ENCODE data around the gene TASL. TPM values are rescaled to one million over a fixed set of nuclear protein-coding genes. Genes with fewer than 3 reads are reported as not detected.

The TASL gene
- total RNA-seq, 1 experiment from 2014 or later: not detected

- Histone ChIP-seq H3T11ph (ENCODE audit: low read length) (no peak overlapping the region), H2BK5ac (ENCODE audit: insufficient read length, low read length) (no peak overlapping the region), H2BK120ac (ENCODE audit: low read depth, low read length, poor library complexity, severe bottlenecking) (no peak overlapping the region), H3K14ac (ENCODE audit: insufficient read depth, low read length) (no peak overlapping the region), H3K23ac (ENCODE audit: insufficient read length, low read depth, low read length) (no peak overlapping the region), H3K18ac (ENCODE audit: insufficient read length, low read depth, low read length) (no peak overlapping the region), H2BK12ac (ENCODE audit: insufficient read length, low read depth, low read length) (no peak overlapping the region), H3K23me2 (ENCODE audit: insufficient read length, low read depth, low read length, poor library complexity, severe bottlenecking) (no peaks in the 10 kb centered on the region), H2AFZ (ENCODE audit: low read length) (no peak overlapping the region), H3K4ac (ENCODE audit: low read depth, low read length) (no peak overlapping the region), H3K27me3 (ENCODE audit: insufficient read depth, low read length) (no peaks in the 10 kb centered on the region), H2AK5ac (ENCODE audit: insufficient read length, low read length) (no peak overlapping the region), H4K20me1 (ENCODE audit: control insufficient read depth, insufficient read depth, insufficient read length) (no peaks in the 10 kb centered on the region), H3K79me2 (ENCODE audit: insufficient read depth, low read length) (no peaks in the 10 kb centered on the region), H2BK15ac (ENCODE audit: low read depth, low read length) (no peak overlapping the region), H3K4me2 (ENCODE audit: insufficient read depth, insufficient read length, low read length) (no peak overlapping the region), H2BK20ac (ENCODE audit: low read depth, low read length, poor library complexity, severe bottlenecking) (no peak overlapping the region), H3K4me1 (ENCODE audit: insufficient read depth, low read length) (peaks cover 4% of the 10 kb centered on the region; the same call in 1 of the 2 replicates), H3K9ac (ENCODE audit: extremely low read depth, insufficient read length, low read length) (no peak overlapping the region), H3K9me3 (ENCODE audit: control insufficient read depth, low read depth, low read length) (no peaks in the 10 kb centered on the region), H4K91ac (ENCODE audit: insufficient read length, low read depth, low read length) (no peak overlapping the region), H4K5ac (ENCODE audit: insufficient read length, low read depth, low read length) (no peak overlapping the region), H3K79me1 (ENCODE audit: insufficient read depth, low read depth, low read length, poor library complexity, severe bottlenecking) (no peaks in the 10 kb centered on the region), H3K27ac (ENCODE audit: insufficient read length, low read depth, low read length) (no peak overlapping the region), H3K56ac (ENCODE audit: insufficient read length, low read depth, low read length) (no peak overlapping the region), H4K8ac (replicated peaks; ENCODE audit: insufficient read length, low read depth, low read length) (no peak overlapping the region)
- no peaks in the 10 kb centered on the region for H3K27me3 Mint-ChIP-seq (ENCODE audit: low read depth)
- DNase-seq: no peak
- WGBS (ENCODE audit: extremely low coverage, insufficient read length, low lambda C conversion rate): no CpG with 5 or more reads among the region's 2 CpGs
- H3K4me3 Mint-ChIP-seq: no peak overlapping the region
- peaks cover 14 to 53% of the 10 kb centered on the region in 2 experiments for H3K9me3 Mint-ChIP-seq
- no peaks in the 10 kb centered on the region; a peak in 2 of 7 replicates for H3K36me3 Mint-ChIP-seq (ENCODE audit: insufficient read depth in 1 of 3, low read depth in 3 of 3)
- no peak overlapping the region for H3K27ac Mint-ChIP-seq
- H3K4me1 Mint-ChIP-seq: no peaks in the 10 kb centered on the region
- no peak for TF ChIP-seq CTCF (conservative IDR thresholded peaks at IDR 0.05)
These were observed 16.4 kb downstream of the TASL start for GRCh38 chrX:30561191-30561590.
